Aorta (tissue), 5 donors: ENCODE data around the gene VAT1L. TPM values are rescaled to one million over a fixed set of nuclear protein-coding genes. Genes with fewer than 3 reads are reported as not detected.

Experiments
- ATAC-seq: fragments of 200-7000 bp; cut with Tn5 transposase; one replicate; pipeline ENCODE4 v1.9.1; 2022; ENCODE audit warnings: moderate library complexity; ENCODE audit not compliant: low FRiP score
- DNase-seq, 2 donors: peaks; one replicate each; pipeline ENCODE4 v3.0.0-alpha.2; 2020
- H3K27ac ChIP-seq, 2 donors: one replicate each; pipeline ENCODE4 v1.5.1; 2013; ENCODE audit warnings: low read length in 2 of 2, mild to moderate bottlenecking in 2 of 2, moderate library complexity in 2 of 2, control low read depth in 1 of 2, inconsistent platforms in 1 of 2, low read depth in 1 of 2
- H3K27me3 ChIP-seq, 2 donors: one replicate each; pipeline ENCODE4 v1.6.1; 2013; ENCODE audit warnings: control low read depth in 1 of 2, low read length in 1 of 2, mild to moderate bottlenecking in 1 of 2, moderate library complexity in 1 of 2; ENCODE audit not compliant: insufficient read depth in 2 of 2, control insufficient read depth in 1 of 2
- H3K36me3 ChIP-seq, 2 donors: one replicate each; pipeline ENCODE4 v1.6.1; 2013; ENCODE audit warnings: control low read depth in 1 of 2, low read length in 1 of 2, mild to moderate bottlenecking in 1 of 2; ENCODE audit not compliant: insufficient read depth in 2 of 2, control insufficient read depth in 1 of 2
- H3K4me1 ChIP-seq, 2 donors: one replicate each; pipeline ENCODE4 v1.6.1; 2013; ENCODE audit warnings: low read length in 2 of 2, control low read depth in 1 of 2, mild to moderate bottlenecking in 1 of 2, moderate library complexity in 1 of 2; ENCODE audit not compliant: insufficient read depth in 2 of 2, control insufficient read depth in 1 of 2
- H3K4me3 ChIP-seq, 2 donors: one replicate each; pipeline ENCODE4 v1.5.1; 2013; ENCODE audit warnings: low read length in 2 of 2, control low read depth in 1 of 2, mild to moderate bottlenecking in 1 of 2
- H3K9me3 ChIP-seq: one replicate; pipeline ENCODE4 v1.6.1; 2013; ENCODE audit warnings: mild to moderate bottlenecking, low read length; ENCODE audit not compliant: control insufficient read depth
- WGBS, 2 donors: extraction: QIAGEN DNeasy Blood & Tissue Kit; methylation state at CpG; one replicate each; pipeline ENCODE4 v1.1.7; 2013; 5-methylcytosine and 5-hydroxymethylcytosine counted together
- intact Hi-C, 2 donors: fragments of 100-400 bp; cut with DNase I; formaldehyde crosslinking; loops; one replicate each; pipeline versions ENCODE4 v1.14.2 to v1.15.0; 2022
- polyA plus RNA-seq, 2 donors: library from polyadenylated mRNA; stranded (reverse); fragments of 200-250 nt; gene quantifications; one replicate each; pipeline ENCODE4 v1.2.3, GENCODE V29; 2013
- total RNA-seq, 2 donors: library from RNA; stranded (reverse); fragmentation: NEBNext Ultra II Directional; extraction: Animal tissue kit (Norgen Biotek cat#: 25700); gene quantifications; one replicate each; pipeline ENCODE4 v1.2.1, GENCODE V29; 2021
- donor health status: healthy with polysubstance abuse.
- donor health status: Bipolar disorder and iron deficiency.
- donor health status: DM: no; HTN: no; CAD: no.
- donor health status: DM: no; HTN: no; CAD: no.
- donor health status: DM: yes; HTN: yes; CAD: no.

Gene VAT1L
- total and polyA plus RNA-seq, 4 donors = 9.3 to 28.4 (median 17.6) TPM

- WGBS, 2 donors = 95 to 98% methylated on average over 2 of the region's 2 CpGs
- H3K4me1 ChIP-seq = no peaks in the 10 kb centered on the region
- H3K9me3 ChIP-seq = no peaks in the 10 kb centered on the region
- no peak overlapping the region for H3K4me3 ChIP-seq
- DNase-seq (no peak), ATAC-seq (no peak)
- H3K27ac ChIP-seq = no peak overlapping the region
- no peaks in the 10 kb centered on the region for H3K27me3 ChIP-seq
- intact Hi-C loops = no loop called here
- no peaks in the 10 kb centered on the region for H3K36me3 ChIP-seq
Observed at GRCh38 chr16:77758508-77758907, 29.9 kb upstream of the VAT1L start.

GRCh38 chr16:77759201-77759600 is 29.2 kb upstream of the VAT1L start:
- no peak overlapping the region for H3K27ac ChIP-seq
- ATAC-seq (no peak), DNase-seq (no peak)
- 98 to 100% methylated on average over 1 of the region's 1 CpG for WGBS, 2 donors
- H3K9me3 ChIP-seq = no peaks in the 10 kb centered on the region
- H3K27me3 ChIP-seq = no peaks in the 10 kb centered on the region
- no peaks in the 10 kb centered on the region for H3K36me3 ChIP-seq
- intact Hi-C loops = no loop called here
- H3K4me3 ChIP-seq = no peak overlapping the region
- no peaks in the 10 kb centered on the region for H3K4me1 ChIP-seq

DNA sequence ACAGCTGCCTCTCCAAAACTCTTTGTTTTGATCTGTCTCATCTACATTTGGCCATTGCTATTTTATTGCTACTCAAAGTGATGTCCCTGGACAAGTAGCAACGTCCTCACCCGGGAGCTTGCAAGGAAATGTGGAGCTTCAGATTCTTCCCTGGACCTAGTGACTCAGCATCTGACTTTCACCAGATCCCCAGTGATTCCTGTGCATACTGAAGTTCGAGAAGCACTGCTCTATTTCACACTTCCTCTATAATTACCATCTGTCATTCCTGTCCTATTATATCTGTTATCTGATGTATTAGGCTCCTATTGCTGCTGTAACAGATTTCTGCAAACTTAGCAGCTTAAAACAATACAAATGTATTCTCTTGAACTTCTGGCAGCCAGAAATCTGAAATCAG is 28.5 kb upstream of the VAT1L start:
- Histone ChIP-seq H3K27me3 (no peaks in the 10 kb centered on the region), H3K36me3 (no peaks in the 10 kb centered on the region), H3K27ac (no peak overlapping the region), H3K9me3 (no peaks in the 10 kb centered on the region), H3K4me1 (no peaks in the 10 kb centered on the region), H3K4me3 (no peak overlapping the region)
- intact Hi-C loops = loop anchor here in 1 of 2 donors (5.0 kb wide), 1 partner anchor 33 kb away; no protein-coding TSS in a partner anchor
- DNase-seq (no peak), ATAC-seq (no peak)
- WGBS, 2 donors = 74 to 77% methylated on average over 3 of the region's 3 CpGs

- Histone ChIP-seq H3K27me3 (no peaks in the 10 kb centered on the region), H3K36me3 (no peaks in the 10 kb centered on the region), H3K4me3 (no peak overlapping the region), H3K27ac (no peak overlapping the region), H3K9me3 (no peaks in the 10 kb centered on the region), H3K4me1 (no peaks in the 10 kb centered on the region)
- DNase-seq (no peak), ATAC-seq (no peak)
- WGBS, 2 donors = 90% methylated on average over 1 of the region's 1 CpG
- intact Hi-C loops = loop anchor here in 1 of 2 donors (5.0 kb wide), 1 partner anchor 33 kb away; no protein-coding TSS in a partner anchor
Observed at GRCh38 chr16:77760800-77761199, 27.6 kb upstream of the VAT1L start.

DNA sequence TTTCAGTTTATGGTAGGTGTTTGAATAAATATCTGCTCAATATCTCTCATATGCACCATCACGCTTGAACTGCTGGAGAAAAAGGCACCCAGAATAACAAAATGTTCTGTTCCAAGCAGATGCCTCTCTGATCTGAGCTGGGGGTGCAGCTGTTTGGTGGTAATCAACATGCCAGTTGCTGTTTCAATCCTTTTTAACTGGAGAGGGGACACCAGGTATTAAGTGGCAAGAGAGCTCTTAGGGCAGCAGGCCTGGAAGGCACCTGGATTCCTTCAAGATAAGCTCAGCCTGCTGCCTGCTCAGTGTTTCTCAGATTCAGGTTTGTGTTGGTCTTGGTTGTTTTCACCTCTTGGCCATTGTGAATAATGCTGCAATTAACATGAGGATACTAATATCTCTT is 27.2 kb upstream of the VAT1L start:
- Histone ChIP-seq H3K4me3 (no peak overlapping the region), H3K36me3 (no peaks in the 10 kb centered on the region), H3K4me1 (no peaks in the 10 kb centered on the region), H3K27ac (no peak overlapping the region), H3K27me3 (no peaks in the 10 kb centered on the region), H3K9me3 (no peaks in the 10 kb centered on the region)
- DNase-seq (no peak), ATAC-seq (no peak)
- intact Hi-C loops = loop anchor here in 1 of 2 donors (5.0 kb wide), 1 partner anchor 34 kb away; no protein-coding TSS in a partner anchor
- 91 to 93% methylated on average over 1 of the region's 1 CpG for WGBS, 2 donors

- DNase-seq (no peak), ATAC-seq (no peak)
- no peaks in the 10 kb centered on the region for H3K36me3 ChIP-seq
- no peaks in the 10 kb centered on the region for H3K4me1 ChIP-seq
- 27 to 35% methylated on average over 2 of the region's 2 CpGs for WGBS, 2 donors
- H3K9me3 ChIP-seq = no peaks in the 10 kb centered on the region
- no peak overlapping the region for H3K4me3 ChIP-seq
- H3K27ac ChIP-seq = no peak overlapping the region
- intact Hi-C loops = loop anchor here in 1 of 2 donors (5.0 kb wide), 1 partner anchor 35 kb away; no protein-coding TSS in a partner anchor
- no peaks in the 10 kb centered on the region for H3K27me3 ChIP-seq
Observed at GRCh38 chr16:77762262-77762661, 26.1 kb upstream of the VAT1L start.

GRCh38 chr16:77763994-77764393 is 24.4 kb upstream of the VAT1L start:
- DNase-seq (no peak), ATAC-seq (no peak)
- 91 to 92% methylated on average over 1 of the region's 1 CpG for WGBS, 2 donors
- H3K36me3 ChIP-seq = no peaks in the 10 kb centered on the region
- intact Hi-C loops = loop anchor here in 1 of 2 donors (5.0 kb wide), 1 partner anchor 37 kb away; no protein-coding TSS in a partner anchor
- no peaks in the 10 kb centered on the region for H3K4me1 ChIP-seq
- H3K27ac ChIP-seq = no peak overlapping the region
- no peak overlapping the region for H3K4me3 ChIP-seq
- no peaks in the 10 kb centered on the region for H3K27me3 ChIP-seq
- H3K9me3 ChIP-seq = no peaks in the 10 kb centered on the region

GRCh38 chr16:77767211-77767610 is 21.2 kb upstream of the VAT1L start:
- Histone ChIP-seq H3K9me3 (no peaks in the 10 kb centered on the region), H3K27me3 (no peaks in the 10 kb centered on the region), H3K36me3 (no peaks in the 10 kb centered on the region), H3K4me3 (no peak overlapping the region), H3K4me1 (no peaks in the 10 kb centered on the region), H3K27ac (no peak overlapping the region)
- no peak for DNase-seq
- WGBS, 2 donors = 60 to 72% methylated on average over 4 of the region's 4 CpGs
- intact Hi-C loops = no loop called here
- no peak for ATAC-seq

GRCh38 chr16:77767826-77768225 is 20.5 kb upstream of the VAT1L start:
- Histone ChIP-seq H3K9me3 (no peaks in the 10 kb centered on the region), H3K36me3 (no peaks in the 10 kb centered on the region), H3K4me1 (no peaks in the 10 kb centered on the region), H3K27me3 (no peaks in the 10 kb centered on the region), H3K27ac (no peak overlapping the region), H3K4me3 (no peak overlapping the region)
- intact Hi-C loops = no loop called here
- ATAC-seq = no peak
- DNase-seq = no peak
- 52 to 71% methylated on average over 3 of the region's 3 CpGs for WGBS, 2 donors
